Measurements from ENCODE around the gene TFG.

- TF ChIP-seq CTCF (IDR thresholded peaks at IDR 0.05; ENCODE audit: insufficient read depth, low read length) (no peak), POLR2AphosphoS5 (IDR thresholded peaks at IDR 0.05; ENCODE audit: low read depth) (no peak), GABPA (IDR thresholded peaks at IDR 0.05; ENCODE audit: low read depth) (no peak), REST (IDR thresholded peaks at IDR 0.05; ENCODE audit: insufficient replicate concordance, low read depth) (no peak), SPI1 (IDR thresholded peaks at IDR 0.05; ENCODE audit: borderline replicate concordance, low read depth) (no peak)
Observed at GRCh38 chr3:100715176-100715575, 5.9 kb downstream of the TFG start.
